SU-DHL-6 (cell line): ENCODE measurements around the gene PMEPA1.

Experiments used
- H2AFZ ChIP-seq: fragments of 200-600 bp; sonication (generic); 2 replicates; pipeline ENCODE4 v1.6.1; 2014; ENCODE audit warnings: low read depth, mild to moderate bottlenecking, moderate library complexity, mixed read lengths, antibody characterized with exemption, low read length; ENCODE audit not compliant: severe bottlenecking
- H3F3A ChIP-seq: fragments of 200-600 bp; shearing (Covaris generic); 2 replicates; pipeline ENCODE4 v1.6.0; 2016; ENCODE audit warnings: antibody characterized with exemption, mild to moderate bottlenecking; ENCODE audit not compliant: insufficient read depth
- H3K27ac ChIP-seq: fragments of 200-600 bp; sonication (generic); 2 replicates; pipeline ENCODE4 v1.5.1; 2016; ENCODE audit warnings: low read depth, mild to moderate bottlenecking, low read length, moderate library complexity, mixed read lengths
- H3K27me3 ChIP-seq: fragments of 200-600 bp; sonication (generic), shearing (Covaris generic); 2 replicates; pipeline ENCODE4 v1.6.0; 2014; ENCODE audit warnings: mild to moderate bottlenecking, low read length
- H3K36me3 ChIP-seq: fragments of 200-600 bp; sonication (generic); 2 replicates; pipeline ENCODE4 v1.6.1; 2014; ENCODE audit warnings: mild to moderate bottlenecking, low read length, mixed read lengths
- H3K4me2 ChIP-seq: fragments of 300-600, 200-600 bp; shearing (Covaris generic), sonication (generic); 2 replicates; pipeline ENCODE4 v1.6.0; 2014; ENCODE audit warnings: low read length, low read depth, mild to moderate bottlenecking; ENCODE audit not compliant: poor library complexity, severe bottlenecking
- H3K4me3 ChIP-seq: fragments of 200-600 bp; sonication (generic); 2 replicates; pipeline ENCODE4 v1.5.1; 2014; ENCODE audit warnings: antibody characterized with exemption, low read length, mild to moderate bottlenecking, mixed read lengths; ENCODE audit not compliant: insufficient read depth, poor library complexity, severe bottlenecking
- H3K79me2 ChIP-seq: fragments of 200-600 bp; sonication (generic); 2 replicates; pipeline ENCODE4 v1.6.1; 2014; ENCODE audit warnings: mild to moderate bottlenecking, low read length, moderate library complexity; ENCODE audit not compliant: insufficient read depth
- H3K9ac ChIP-seq: fragments of 200-600 bp; sonication (generic); 2 replicates; pipeline ENCODE4 v1.7.0; 2014; ENCODE audit warnings: mild to moderate bottlenecking, low read length
- H3K9me2 ChIP-seq: fragments of 200-600 bp; sonication (generic); replicated peaks from 2 replicates; pipeline ENCODE4 v1.6.1; 2014; ENCODE audit warnings: low read length; ENCODE audit not compliant: insufficient read depth
- H3K9me3 ChIP-seq: fragments of 200-600 bp; sonication (generic); 2 replicates; pipeline ENCODE4 v1.6.1; 2014; ENCODE audit warnings: low read length, mixed read lengths; ENCODE audit not compliant: insufficient read depth
- H4K20me1 ChIP-seq: fragments of 200-600 bp; sonication (generic); 2 replicates; pipeline ENCODE4 v1.6.1; 2014; ENCODE audit warnings: low read depth, mild to moderate bottlenecking, antibody characterized with exemption, low read length, moderate library complexity, mixed read lengths
- EZH2phosphoT487 ChIP-seq: fragments of 200-600 bp; sonication (generic), shearing (Covaris generic); conservative IDR thresholded peaks from 2 replicates; pipeline ENCODE4 v1.6.1; 2018; ENCODE audit warnings: mild to moderate bottlenecking, antibody characterized with exemption, low read length, moderate library complexity, mixed read lengths
- TF ChIP-seq, protein P1 (sequence below): fragments of 200-600 bp; sonication (generic); IDR thresholded peaks from one replicate; pipeline ENCODE4 v1.5.1; 2017; ENCODE audit warnings: antibody characterized with exemption, mild to moderate bottlenecking, low read length, moderate library complexity; ENCODE audit not compliant: insufficient read depth, poor library complexity, severe bottlenecking

The PMEPA1 gene

DNA sequence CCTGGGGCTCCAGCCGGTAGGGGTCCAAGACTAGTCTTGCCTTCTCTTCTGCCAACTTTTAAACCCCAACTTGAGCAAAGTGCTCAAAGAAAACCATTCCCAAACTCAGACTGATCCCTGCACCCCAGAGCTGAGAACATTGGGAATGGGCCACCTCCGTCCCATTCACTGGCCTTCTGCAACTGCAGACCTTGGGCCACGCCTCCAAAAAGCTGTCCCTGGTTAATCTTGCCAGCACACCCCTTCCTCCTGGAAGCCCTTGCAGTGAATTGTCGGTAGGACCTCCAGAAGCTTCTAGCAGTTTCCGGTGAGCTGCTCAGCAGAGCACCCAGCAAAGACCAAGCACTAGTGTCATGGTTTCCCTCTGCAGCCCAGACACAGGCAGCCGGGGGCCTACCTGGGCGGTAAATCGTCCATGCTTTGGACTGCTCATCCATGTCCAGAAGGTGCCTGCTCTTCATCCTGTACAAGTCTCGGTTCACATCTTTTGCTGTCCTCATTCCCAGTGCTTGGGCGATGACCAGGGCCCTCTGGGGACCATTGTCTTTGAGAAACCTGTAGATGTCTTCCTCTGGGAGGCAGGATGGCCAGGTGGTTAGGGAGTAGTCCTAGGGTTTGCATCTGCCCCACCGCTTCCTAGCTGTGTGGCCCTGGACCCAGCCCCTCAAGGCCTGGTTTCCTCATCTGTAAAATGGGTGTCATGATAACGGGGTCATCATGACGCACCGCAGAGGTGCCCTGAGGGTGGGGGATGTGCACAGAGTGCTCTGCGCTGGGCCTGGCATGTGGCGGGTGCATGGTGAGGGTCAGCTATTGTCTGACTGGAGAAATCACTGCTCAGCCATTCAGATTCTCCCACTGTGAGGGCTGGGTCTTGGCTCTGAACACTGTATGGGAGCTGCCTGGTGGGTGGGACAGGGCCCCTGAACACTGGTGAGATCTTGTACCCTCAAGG lies 95.0 kb downstream of the PMEPA1 start:
- Histone ChIP-seq H3K9me2 (no peaks in the 10 kb centered on the region), H3K27me3 (no peaks in the 10 kb centered on the region), H3K4me2 (no peak overlapping the region), H3K9ac (no peak overlapping the region), H3K79me2 (no peaks in the 10 kb centered on the region), H2AFZ (no peak overlapping the region), H4K20me1 (no peaks in the 10 kb centered on the region), H3K9me3 (no peaks in the 10 kb centered on the region), H3K27ac (no peak overlapping the region), H3F3A (peaks cover 13% of the 10 kb centered on the region), H3K4me3 (no peak overlapping the region), H3K36me3 (no peaks in the 10 kb centered on the region)
- no peak for TF ChIP-seq EZH2phosphoT487
- TF ChIP-seq, protein P1, sequence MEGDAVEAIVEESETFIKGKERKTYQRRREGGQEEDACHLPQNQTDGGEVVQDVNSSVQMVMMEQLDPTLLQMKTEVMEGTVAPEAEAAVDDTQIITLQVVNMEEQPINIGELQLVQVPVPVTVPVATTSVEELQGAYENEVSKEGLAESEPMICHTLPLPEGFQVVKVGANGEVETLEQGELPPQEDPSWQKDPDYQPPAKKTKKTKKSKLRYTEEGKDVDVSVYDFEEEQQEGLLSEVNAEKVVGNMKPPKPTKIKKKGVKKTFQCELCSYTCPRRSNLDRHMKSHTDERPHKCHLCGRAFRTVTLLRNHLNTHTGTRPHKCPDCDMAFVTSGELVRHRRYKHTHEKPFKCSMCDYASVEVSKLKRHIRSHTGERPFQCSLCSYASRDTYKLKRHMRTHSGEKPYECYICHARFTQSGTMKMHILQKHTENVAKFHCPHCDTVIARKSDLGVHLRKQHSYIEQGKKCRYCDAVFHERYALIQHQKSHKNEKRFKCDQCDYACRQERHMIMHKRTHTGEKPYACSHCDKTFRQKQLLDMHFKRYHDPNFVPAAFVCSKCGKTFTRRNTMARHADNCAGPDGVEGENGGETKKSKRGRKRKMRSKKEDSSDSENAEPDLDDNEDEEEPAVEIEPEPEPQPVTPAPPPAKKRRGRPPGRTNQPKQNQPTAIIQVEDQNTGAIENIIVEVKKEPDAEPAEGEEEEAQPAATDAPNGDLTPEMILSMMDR: no peak

DNA sequence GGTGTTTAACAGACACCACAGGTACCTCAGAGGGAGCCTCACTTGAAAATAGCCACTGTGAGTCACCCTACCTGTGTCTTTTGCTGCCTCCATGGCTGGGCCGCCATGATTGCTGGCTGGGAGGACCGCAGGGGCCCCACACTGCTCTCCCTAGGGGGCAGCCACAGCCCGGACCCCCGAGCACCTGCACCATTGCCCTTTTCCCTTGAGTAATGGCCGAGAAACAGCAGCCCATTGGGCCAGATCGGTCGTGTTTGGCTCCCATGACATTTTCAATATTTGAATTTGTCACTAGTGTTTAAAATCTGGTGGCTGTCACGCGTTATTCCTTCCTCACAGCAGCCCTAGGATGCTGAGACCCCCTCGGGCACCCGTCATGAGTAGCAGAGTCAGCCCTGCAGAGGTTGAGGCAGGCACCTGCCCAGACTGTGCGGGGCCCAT lies 96.3 kb downstream of the PMEPA1 start:
- no peaks in the 10 kb centered on the region for H3K9me3 ChIP-seq
- H4K20me1 ChIP-seq: no peaks in the 10 kb centered on the region
- H3K4me3 ChIP-seq: no peak overlapping the region
- H3K27ac ChIP-seq: no peak overlapping the region
- H3K36me3 ChIP-seq: no peaks in the 10 kb centered on the region
- no peak overlapping the region for H2AFZ ChIP-seq
- no peak overlapping the region for H3K4me2 ChIP-seq
- no peak overlapping the region for H3K9ac ChIP-seq
- 0 out of 2 replicates have a peak, but pooled peaks cover 3% of the 10 kb centered on the region for H3F3A ChIP-seq
- no peaks in the 10 kb centered on the region for H3K27me3 ChIP-seq
- no peaks in the 10 kb centered on the region for H3K9me2 ChIP-seq
- TF ChIP-seq, protein P1: no peak
- TF ChIP-seq EZH2phosphoT487: no peak
- no peaks in the 10 kb centered on the region for H3K79me2 ChIP-seq

DNA sequence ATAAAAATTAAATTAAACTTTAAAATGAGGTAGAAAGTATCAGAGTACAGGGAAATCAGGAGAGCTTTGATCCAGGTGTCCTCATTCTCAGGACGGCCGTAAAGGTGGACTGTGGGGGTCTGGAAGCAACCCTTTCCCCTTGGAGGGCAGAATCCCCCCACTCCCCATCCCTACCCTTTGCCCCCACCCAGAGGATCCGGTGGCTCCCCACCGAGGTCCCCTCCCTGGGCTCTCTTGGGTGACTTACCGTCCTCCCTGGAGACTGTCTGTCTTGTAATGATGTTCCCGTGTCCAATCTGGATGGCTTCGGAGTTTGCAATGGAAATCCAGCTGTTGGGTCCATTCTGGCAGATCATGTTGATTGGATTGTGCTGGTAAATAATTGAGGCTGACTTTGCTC lies 96.9 kb downstream of the PMEPA1 start:
- H3K4me2 ChIP-seq: no peak overlapping the region
- H3K4me3 ChIP-seq: no peak overlapping the region
- H3K79me2 ChIP-seq: no peaks in the 10 kb centered on the region
- TF ChIP-seq, protein P1: no peak
- no peak for TF ChIP-seq EZH2phosphoT487
- no peaks in the 10 kb centered on the region for H4K20me1 ChIP-seq
- H3K27ac ChIP-seq: no peak overlapping the region
- H3K9me2 ChIP-seq: no peaks in the 10 kb centered on the region
- H3K36me3 ChIP-seq: no peaks in the 10 kb centered on the region
- no peaks in the 10 kb centered on the region for H3F3A ChIP-seq
- H3K9me3 ChIP-seq: no peaks in the 10 kb centered on the region
- H3K27me3 ChIP-seq: no peaks in the 10 kb centered on the region
- no peak overlapping the region for H3K9ac ChIP-seq
- H2AFZ ChIP-seq: no peak overlapping the region
